ENCODE results near the gene CLASP1. TPM values are rescaled to one million over a fixed set of nuclear protein-coding genes. Genes with fewer than 3 reads are reported as not detected.
"Not testable (repeated sequence)": the region's sequence is repeated elsewhere in the genome, so short reads cannot be mapped to it uniquely, and the experiment has no call there.

The CLASP1 gene
- total and polyA plus RNA-seq, 2 experiments from 2014 or later: 20.1 to 37.4 TPM

DNA sequence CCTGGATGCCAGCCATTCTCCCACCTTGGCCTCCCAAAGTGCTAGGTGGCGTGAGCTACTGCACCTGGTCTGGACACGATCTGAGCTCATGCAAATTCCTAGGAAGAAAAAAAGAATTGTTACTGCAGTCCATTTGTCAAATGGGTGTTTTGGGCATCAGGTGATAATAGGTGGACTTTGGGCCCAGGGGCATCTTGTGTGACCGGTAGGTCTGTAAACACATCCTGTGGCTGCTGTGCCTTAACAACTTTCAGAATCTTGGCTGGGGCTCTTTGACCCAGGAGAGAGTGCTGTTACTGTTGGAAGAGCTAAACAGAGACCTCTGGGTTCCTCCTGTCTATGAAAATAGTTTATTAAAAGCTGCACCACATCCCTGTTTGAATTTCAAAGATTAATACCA, 329.3 kb downstream of the CLASP1 start:
- Histone ChIP-seq H3K9me3 (ENCODE audit: low read depth) (no peaks in the 10 kb centered on the region), H2AFZ (no peak overlapping the region), H3K4me3 (no peak overlapping the region), H3K9ac (no peak overlapping the region), H3K9me2 (ENCODE audit: insufficient read depth) (no peaks in the 10 kb centered on the region), H3K4me2 (ENCODE audit: unreplicated experiment) (no peak overlapping the region), H3K36me3 (ENCODE audit: low read depth) (no peaks in the 10 kb centered on the region), H3K4me1 (ENCODE audit: insufficient read depth) (no peaks in the 10 kb centered on the region), H3K79me2 (ENCODE audit: insufficient read depth) (no peaks in the 10 kb centered on the region), H3K27me3 (replicated peaks; ENCODE audit: insufficient read depth) (no peaks in the 10 kb centered on the region; the same call in 1 of the 2 replicates), H4K20me1 (ENCODE audit: insufficient read depth) (no peaks in the 10 kb centered on the region), H3F3A (ENCODE audit: insufficient read depth) (no peaks in the 10 kb centered on the region), H3K27ac (no peak overlapping the region)
- no peak for DNase-seq
- in situ Hi-C loops (cut with MboI): no loop called here
- TF ChIP-seq EZH2 (IDR thresholded peaks at IDR 0.05; ENCODE audit: insufficient read depth, poor library complexity, severe bottlenecking) (no peak), EZH2phosphoT487 (IDR thresholded peaks at IDR 0.05; ENCODE audit: insufficient read depth, low read depth) (no peak)
- 66 to 77% methylated on average over 3 of the region's 3 CpGs for WGBS, 2 experiments (ENCODE audit: low coverage in 1 of 2, low lambda C conversion rate in 2 of 2, missing lambda C conversion rate in 2 of 2)

DNA sequence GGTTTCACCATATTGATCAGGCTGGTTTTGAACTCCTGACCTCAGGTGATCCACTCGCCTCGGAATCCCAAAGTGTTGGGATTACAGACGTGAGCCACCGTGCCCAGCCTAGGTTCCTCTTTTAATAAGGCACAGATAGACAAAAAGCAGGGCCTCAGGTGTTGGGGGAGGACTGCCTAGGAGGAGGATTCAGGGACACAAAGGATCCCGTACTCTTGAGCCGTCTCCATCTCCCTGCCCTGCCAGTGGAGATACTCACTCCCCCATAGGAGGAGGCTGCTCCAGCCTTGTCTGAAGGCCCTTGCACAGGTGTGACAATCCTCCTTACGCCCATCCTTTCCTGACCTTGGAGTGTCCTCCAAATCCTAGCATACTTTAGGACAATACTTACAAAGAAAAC, 332.3 kb downstream of the CLASP1 start:
- TF ChIP-seq EZH2phosphoT487 (IDR thresholded peaks at IDR 0.05; ENCODE audit: insufficient read depth, low read depth): no peak
- TF ChIP-seq EZH2 (IDR thresholded peaks at IDR 0.05; ENCODE audit: insufficient read depth, poor library complexity, severe bottlenecking): no peak
- Histone ChIP-seq H3K4me1 (ENCODE audit: insufficient read depth) (no peaks in the 10 kb centered on the region), H3K9me3 (ENCODE audit: low read depth) (no peaks in the 10 kb centered on the region), H3K27me3 (replicated peaks; ENCODE audit: insufficient read depth) (peaks cover 6% of the 10 kb centered on the region; the same call in 1 of the 2 replicates), H3K79me2 (ENCODE audit: insufficient read depth) (no peaks in the 10 kb centered on the region), H2AFZ (no peak overlapping the region), H3K4me2 (ENCODE audit: unreplicated experiment) (no peak overlapping the region), H3K4me3 (no peak overlapping the region), H3K36me3 (ENCODE audit: low read depth) (no peaks in the 10 kb centered on the region), H3K27ac (no peak overlapping the region), H3K9ac (no peak overlapping the region), H3K9me2 (ENCODE audit: insufficient read depth) (no peaks in the 10 kb centered on the region), H4K20me1 (ENCODE audit: insufficient read depth) (no peaks in the 10 kb centered on the region), H3F3A (ENCODE audit: insufficient read depth) (no peaks in the 10 kb centered on the region)
- 57 to 65% methylated on average over 7 of the region's 7 CpGs for WGBS, 2 experiments (ENCODE audit: low coverage in 1 of 2, low lambda C conversion rate in 2 of 2, missing lambda C conversion rate in 2 of 2)
- no peak for DNase-seq
- in situ Hi-C loops (cut with MboI): no loop called here

- H3K4me2 ChIP-seq (ENCODE audit: unreplicated experiment); H3F3A ChIP-seq (ENCODE audit: insufficient read depth); H3K27ac ChIP-seq; DNase-seq; H3K9ac ChIP-seq; H3K79me2 ChIP-seq (ENCODE audit: insufficient read depth); H3K9me2 ChIP-seq (ENCODE audit: insufficient read depth); H3K9me3 ChIP-seq (ENCODE audit: low read depth); H3K36me3 ChIP-seq (ENCODE audit: low read depth); H3K4me3 ChIP-seq; H2AFZ ChIP-seq; H4K20me1 ChIP-seq (ENCODE audit: insufficient read depth); H3K4me1 ChIP-seq (ENCODE audit: insufficient read depth); in situ Hi-C loops (cut with MboI): not testable (repeated sequence)
- 63 to 65% methylated on average over 15 of the region's 15 CpGs for WGBS, 2 experiments (ENCODE audit: low coverage in 1 of 2, low lambda C conversion rate in 2 of 2, missing lambda C conversion rate in 2 of 2)
- H3K27me3 ChIP-seq (replicated peaks; ENCODE audit: insufficient read depth): peaks cover 29% of the 10 kb centered on the region; the same call in 1 of the 2 replicates
These were observed 335.6 kb downstream of the CLASP1 start for GRCh38 chr2:121313701-121314100.

GRCh38 chr2:121309801-121310200, 339.5 kb downstream of the CLASP1 start:
- no peak overlapping the region for H3K9ac ChIP-seq
- in situ Hi-C loops (cut with MboI): no loop called here
- H3K9me3 ChIP-seq (ENCODE audit: low read depth): no peaks in the 10 kb centered on the region
- H4K20me1 ChIP-seq (ENCODE audit: insufficient read depth): no peaks in the 10 kb centered on the region
- no peak for TF ChIP-seq EZH2 (IDR thresholded peaks at IDR 0.05; ENCODE audit: insufficient read depth, poor library complexity, severe bottlenecking)
- no peak for TF ChIP-seq EZH2phosphoT487 (IDR thresholded peaks at IDR 0.05; ENCODE audit: insufficient read depth, low read depth)
- no peaks in the 10 kb centered on the region for H3K9me2 ChIP-seq (ENCODE audit: insufficient read depth)
- no peaks in the 10 kb centered on the region for H3K4me1 ChIP-seq (ENCODE audit: insufficient read depth)
- 39 to 42% methylated on average over 3 of the region's 3 CpGs for WGBS, 2 experiments (ENCODE audit: low coverage in 1 of 2, low lambda C conversion rate in 2 of 2, missing lambda C conversion rate in 2 of 2)
- peaks cover 56% of the 10 kb centered on the region for H3K27me3 ChIP-seq (replicated peaks; ENCODE audit: insufficient read depth)
- H3F3A ChIP-seq (ENCODE audit: insufficient read depth): no peaks in the 10 kb centered on the region
- no peak overlapping the region for H2AFZ ChIP-seq
- no peak for DNase-seq
- H3K36me3 ChIP-seq (ENCODE audit: low read depth): no peaks in the 10 kb centered on the region
- H3K4me3 ChIP-seq: no peak overlapping the region
- no peaks in the 10 kb centered on the region for H3K79me2 ChIP-seq (ENCODE audit: insufficient read depth)
- H3K27ac ChIP-seq: no peak overlapping the region
- no peak overlapping the region for H3K4me2 ChIP-seq (ENCODE audit: unreplicated experiment)

- Histone ChIP-seq H3F3A (ENCODE audit: insufficient read depth) (no peaks in the 10 kb centered on the region), H3K9me2 (ENCODE audit: insufficient read depth) (no peaks in the 10 kb centered on the region), H3K4me3 (no peak overlapping the region), H3K36me3 (ENCODE audit: low read depth) (no peaks in the 10 kb centered on the region), H3K79me2 (ENCODE audit: insufficient read depth) (no peaks in the 10 kb centered on the region), H3K9me3 (ENCODE audit: low read depth) (no peaks in the 10 kb centered on the region), H3K4me1 (ENCODE audit: insufficient read depth) (no peaks in the 10 kb centered on the region), H2AFZ (no peak overlapping the region), H3K9ac (no peak overlapping the region), H3K27ac (no peak overlapping the region), H3K27me3 (replicated peaks; ENCODE audit: insufficient read depth) (peaks cover 61% of the 10 kb centered on the region), H4K20me1 (ENCODE audit: insufficient read depth) (no peaks in the 10 kb centered on the region), H3K4me2 (ENCODE audit: unreplicated experiment) (no peak overlapping the region)
- no peak for TF ChIP-seq EZH2 (IDR thresholded peaks at IDR 0.05; ENCODE audit: insufficient read depth, poor library complexity, severe bottlenecking)
- no peak for TF ChIP-seq EZH2phosphoT487 (IDR thresholded peaks at IDR 0.05; ENCODE audit: insufficient read depth, low read depth)
- in situ Hi-C loops (cut with MboI): no loop called here
- DNase-seq: no peak
These were observed 339.9 kb downstream of the CLASP1 start for GRCh38 chr2:121309323-121309722.

Data from GM23248 (cell line).